A549 (cell line): Measurements from ENCODE around the gene TMEM132D.

Experiments
- CTCF ChIP-seq: fragments of >200 bp; sonication (Bioruptor Twin); formaldehyde crosslinking; IDR thresholded peaks from 3 replicates; pipeline ENCODE4 v1.5.1; 2016
- POLR2A ChIP-seq: IDR thresholded peaks from 2 replicates; pipeline ENCODE4 v1.6.1; 2012; ENCODE audit warnings: mild to moderate bottlenecking, low read length

DNA sequence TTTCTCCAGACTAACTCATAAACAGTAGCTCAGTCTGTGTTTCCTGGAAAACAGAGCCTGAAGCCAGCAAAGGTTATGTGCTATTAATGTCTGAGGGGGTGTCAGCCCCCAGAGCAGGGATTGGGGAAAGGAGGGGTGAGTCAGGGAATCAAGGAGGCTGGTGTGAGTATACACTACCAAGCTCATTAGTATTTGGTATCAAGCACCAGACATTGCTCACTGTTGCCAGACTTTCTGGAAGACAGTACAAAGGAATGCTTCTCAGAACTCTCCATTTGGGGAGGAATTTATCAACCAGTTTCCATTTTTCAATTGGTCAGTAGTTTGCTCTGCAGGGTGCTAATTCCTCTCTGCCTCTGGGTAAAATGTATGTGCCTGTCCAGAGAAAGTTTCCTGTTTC lies 607.2 kb downstream of the TMEM132D start:
- TF ChIP-seq CTCF (no peak), POLR2A (no peak)
